ENCODE measurements around the gene DPF3.

DPF3 gene

DNA sequence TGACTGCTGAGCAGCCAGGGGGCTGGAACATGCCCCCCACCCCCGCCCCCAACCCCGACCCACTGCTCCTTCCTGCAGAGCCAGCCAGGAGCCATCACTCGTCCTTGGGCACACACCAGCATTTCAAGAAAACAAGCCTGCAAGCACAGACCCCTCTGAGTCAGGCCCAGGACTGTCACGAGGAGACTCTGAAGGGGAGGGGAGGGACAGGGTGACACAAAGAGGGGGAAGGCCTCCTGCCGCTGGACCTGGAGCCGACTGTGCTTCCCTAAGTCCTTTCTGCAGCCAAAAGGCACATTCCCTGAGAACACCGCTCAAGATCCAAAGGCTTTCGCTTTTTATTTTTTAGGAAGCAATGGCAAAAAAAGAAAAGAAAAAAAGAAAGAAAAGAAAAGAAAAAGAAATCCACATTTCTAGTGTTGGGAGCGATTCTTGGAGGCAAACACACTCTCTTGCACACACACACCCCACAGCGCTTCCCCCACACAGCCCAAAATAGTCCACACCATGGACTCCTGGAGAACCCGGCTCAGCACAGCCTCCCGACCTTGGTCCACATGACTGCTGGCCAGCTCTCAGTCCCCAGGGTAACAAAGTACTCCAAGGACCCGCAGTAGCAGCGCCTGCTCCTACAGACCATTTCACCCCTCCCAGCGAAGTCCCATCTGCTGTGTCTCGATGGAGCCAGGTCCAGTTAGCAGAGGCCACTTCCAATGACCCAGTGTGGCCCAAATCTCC, 101.7 kb downstream of the DPF3 start:
- DNase-seq, result no peak

DNA sequence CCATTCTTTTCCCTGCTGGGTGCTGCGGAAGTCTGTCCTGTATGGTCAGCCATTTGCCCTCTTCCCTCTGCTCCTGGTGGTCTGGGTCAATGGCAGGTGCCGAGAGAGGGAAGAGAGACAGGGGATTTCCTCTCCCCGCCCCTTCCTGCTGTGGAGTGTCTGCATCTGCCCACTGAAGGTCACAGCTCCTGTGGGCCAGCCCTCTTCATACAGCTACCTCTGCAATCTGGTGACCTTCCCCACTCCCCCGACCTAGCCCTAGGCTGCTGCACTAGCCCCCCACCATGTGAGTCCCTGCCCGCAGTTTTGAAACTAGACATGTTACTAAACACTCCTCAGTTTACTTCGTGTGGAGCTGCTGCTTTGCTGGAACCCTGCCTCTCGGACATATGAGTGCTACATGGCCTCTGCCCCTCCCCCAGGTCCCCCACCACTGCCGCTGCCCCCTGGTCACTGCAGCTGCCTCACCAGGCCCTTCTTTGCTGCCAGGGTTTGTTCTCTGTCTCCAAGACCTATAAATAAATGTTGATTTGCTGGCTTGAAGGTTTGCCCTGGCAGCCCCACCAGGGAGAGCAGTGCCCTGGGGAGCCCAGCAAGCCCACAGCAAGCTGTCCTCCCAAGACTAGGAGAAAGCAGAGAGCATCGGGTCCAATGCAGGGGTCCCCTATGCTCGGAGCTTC, 102.9 kb downstream of the DPF3 start:
- no peak for DNase-seq

DNA sequence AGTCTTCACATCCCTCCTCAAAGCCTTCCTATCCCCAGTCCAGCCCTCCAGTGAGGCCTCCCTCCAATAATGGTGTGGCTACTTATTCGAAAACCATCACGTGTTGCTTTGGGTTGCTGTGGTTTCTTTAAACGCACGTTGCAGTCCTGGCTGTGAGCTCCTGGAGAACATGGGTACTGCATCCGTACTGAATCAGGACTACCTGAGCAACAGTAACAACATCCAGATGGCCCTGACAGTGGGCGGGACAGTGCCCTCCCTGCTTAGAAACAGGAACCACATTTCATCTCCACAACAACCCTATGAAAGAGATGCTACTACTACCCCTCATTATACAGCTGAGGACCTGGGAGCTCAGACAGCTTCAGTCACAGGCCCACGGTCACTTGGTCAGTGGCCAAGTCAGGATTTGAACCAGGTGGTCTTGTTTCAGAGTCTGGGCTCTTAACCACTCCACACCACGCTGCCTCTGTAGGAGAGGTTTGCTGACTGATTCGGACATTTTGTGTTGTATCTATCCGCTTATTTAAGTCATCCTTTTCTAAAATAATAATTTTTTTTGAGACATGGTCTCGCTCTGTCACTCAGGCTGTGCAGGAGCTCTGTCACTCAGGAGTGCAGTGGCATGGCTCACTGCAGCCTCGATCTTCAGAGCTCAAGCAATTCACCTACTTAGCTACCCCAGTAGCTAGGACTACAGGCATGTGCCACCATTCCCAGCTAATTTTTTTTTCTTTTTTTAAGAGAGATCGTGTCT, 104.8 kb downstream of the DPF3 start:
- no peak for DNase-seq

DNA sequence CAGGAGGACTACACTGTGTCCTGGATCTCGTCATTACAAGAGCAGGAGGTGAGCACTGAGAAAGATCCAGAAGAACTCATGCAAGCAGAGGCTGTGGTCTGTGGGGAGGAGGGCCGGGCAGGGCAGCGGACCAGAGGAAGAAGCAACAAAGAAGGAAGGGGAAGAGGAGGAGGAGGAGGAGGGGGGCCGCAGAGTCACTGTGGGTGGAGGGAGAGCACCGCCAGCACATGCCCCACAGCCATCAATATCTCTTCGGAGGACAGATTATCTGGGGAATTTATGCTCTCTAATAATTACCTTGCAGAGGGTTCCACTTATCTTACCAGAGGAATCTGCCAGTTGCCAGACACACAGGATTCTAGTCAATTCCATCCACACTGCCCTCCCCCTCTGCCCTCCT, 105.6 kb downstream of the DPF3 start:
- DNase-seq, result no peak

DNA sequence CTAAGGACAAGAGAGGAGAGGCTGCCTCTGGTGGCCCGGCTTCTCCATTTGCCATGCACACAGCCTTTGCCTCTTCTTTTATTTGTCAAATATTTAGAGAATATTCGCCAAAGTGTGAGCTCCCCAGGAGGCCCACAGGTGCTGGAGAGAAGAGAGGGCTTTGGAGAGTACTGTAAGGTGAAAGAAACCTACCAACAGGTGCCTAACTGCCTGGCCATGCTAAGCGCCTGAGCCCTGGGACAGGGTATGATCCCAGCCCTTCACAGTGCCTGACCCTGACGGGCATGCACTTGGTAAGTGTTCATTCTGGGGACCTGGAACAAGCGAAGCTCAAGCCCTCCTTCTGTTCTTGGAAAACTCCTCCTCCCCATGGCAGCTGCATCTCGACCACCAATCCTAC, 106.1 kb downstream of the DPF3 start:
- DNase-seq, result no peak

DNA sequence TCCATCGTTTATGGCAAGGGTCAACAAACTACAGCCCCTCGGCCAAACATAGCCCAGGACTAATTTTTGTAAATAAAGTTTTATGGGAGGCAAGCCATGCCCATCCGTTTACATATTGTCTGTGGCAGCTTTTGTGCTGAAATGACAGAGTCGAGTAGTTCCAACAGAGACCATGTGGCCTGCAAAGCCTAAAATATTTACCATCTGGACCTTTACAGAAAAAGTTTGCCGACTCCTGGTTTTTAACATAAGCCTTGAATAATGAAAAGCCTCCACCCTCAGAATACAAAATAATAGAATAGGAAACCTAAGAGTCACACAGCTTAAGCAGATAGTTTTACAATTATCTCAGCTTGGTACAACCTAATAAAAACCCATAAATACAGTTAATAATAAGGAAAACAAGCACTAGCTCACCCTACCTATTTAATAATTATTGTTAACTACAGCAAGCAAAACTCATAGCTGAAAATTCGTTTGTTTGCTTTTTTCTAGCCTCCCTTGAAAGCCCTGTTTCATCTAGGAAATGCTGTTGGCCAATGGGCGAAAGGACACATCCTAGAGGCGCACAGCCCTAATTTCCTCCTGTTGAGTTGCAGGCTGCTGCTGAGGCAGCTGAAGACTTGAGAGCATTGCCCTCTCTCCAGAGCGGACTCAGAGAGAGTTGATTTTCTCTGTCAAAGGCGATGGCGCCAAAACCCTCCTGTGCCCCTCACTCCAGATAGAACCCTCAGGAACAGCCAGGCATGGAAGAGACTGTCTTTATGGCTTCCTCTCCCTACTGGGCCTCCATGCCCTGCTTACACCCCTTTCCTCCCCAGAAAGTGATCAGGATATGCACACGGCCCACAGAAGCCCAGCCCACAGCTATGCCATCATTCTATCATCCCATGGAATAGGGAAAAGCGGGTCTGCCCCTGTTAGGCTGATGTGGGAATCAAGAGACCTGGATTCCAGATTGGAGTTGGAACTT, 107.2 kb downstream of the DPF3 start:
- DNase-seq, result no peak

DNA sequence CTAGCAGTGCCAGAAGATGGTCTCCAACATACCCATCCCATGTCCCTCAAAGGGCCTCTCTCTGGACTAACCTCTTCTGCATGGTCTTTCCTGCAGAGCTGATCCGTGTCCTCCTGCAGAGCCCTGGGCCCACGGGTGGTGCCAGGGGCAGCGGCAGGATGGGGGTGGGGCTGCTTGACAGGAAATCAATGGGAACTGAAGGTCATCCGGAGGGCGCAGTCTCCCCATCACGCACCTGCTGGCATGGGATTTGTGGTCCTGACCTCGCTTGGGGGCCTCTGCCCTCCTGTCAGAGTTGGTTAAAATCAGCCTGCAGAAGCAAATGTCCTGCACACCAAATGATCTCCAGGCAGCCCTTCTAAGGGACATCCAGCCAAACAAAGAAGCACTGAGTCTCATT, 110.2 kb downstream of the DPF3 start:
- DNase-seq, result no peak

DNA sequence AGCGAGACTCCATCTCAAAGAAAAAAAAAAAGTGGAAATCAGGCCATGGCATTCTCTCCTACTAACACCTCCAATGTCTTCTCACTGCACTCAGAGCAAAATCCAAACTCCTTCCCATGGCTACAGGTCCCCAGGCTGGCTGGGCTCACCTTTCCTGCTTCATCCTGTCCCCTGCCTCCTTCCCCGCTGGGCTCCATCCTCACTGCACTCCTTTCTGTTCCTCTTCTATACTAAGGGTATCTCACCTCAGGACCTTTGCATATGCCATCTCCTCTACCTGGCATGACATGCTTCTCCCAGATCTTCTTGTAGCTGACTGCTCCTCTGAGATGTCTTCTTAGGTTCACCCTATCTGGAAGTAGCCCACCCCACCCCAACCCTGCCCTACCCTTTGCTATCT, 111.1 kb downstream of the DPF3 start:
- DNase-seq, result no peak

DNA sequence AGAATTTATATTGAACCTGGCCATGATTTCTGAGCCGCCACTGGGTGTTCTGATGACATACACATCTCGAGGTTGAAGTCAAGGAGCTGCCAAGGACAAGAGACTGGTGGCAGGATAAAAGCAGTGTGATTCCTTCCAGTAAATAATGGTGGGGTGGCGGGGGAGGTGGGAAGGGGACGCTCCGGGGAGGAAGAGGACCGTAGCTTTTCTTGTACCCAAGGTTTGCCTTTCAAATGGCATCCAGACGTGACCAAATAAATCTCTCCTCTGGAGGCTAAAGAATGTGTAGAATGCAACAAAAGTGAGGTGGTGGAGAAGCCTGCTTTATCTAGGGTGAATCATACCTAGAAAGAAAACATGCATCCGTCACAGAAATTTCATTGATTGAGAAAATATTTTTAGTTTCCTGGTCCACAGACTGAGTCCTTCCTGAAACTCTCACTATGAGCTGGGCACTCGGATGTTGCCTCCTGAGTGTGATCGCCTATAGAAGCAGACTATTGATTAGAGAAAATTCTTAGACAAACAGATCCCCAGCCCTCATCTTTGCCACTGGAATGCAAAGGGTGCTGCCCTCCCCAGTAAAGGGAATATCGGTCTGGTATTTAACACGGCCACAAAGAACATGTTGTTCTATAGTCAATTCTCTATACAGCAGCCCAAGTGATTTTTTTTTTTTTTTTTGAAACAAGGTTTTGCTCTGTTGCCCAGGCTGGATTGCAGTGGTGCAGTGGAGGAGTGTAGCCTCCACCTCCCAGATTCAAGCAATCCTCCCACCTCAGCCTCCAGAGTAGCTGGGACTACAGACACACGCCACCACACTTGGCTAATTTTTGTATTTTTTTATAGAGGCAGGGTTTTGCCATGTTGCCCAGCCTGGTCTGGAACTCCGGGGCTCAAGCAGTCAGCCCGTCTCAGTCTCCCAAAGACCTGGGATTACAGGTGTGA, 112.1 kb downstream of the DPF3 start:
- DNase-seq, result no peak

DNA sequence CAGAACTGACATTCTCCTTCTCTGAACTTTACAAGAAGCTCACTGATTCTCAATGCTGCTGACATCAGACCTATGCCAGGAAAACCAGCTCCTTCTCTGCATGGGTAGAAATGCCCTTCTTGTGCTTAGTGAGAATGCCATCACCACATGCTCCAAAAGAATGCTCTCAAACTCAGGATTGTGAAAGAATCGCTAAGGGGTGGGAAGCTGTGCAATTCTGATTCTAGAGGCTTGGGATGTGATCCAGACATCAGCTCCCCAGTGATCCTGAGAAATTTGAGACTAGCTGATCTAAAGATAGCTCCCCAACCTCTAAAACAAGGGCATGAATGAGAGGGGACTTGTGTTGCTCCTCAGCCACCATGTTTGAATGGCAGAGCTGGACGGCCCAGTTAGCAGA, 113.2 kb downstream of the DPF3 start:
- no peak for DNase-seq

DNA sequence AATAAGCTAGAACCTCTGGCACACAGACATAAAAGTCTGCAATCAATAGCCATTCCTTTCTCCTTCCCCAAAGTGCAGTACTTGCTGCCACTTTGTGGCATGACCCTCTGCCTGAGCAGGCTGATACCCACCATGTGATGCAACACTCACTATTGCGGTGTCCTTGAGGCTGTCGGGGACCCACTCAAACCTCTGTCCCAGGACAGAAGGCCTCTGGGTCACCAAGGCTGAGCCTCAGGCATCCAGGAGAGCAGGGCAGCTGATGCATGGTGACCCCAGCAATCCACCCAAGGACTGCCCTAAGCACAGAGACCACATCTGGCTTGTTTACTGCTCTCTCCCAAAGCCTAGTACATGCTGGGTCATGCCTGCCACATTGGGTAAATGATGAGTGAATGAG, 114.2 kb downstream of the DPF3 start:
- no peak for DNase-seq

DNA sequence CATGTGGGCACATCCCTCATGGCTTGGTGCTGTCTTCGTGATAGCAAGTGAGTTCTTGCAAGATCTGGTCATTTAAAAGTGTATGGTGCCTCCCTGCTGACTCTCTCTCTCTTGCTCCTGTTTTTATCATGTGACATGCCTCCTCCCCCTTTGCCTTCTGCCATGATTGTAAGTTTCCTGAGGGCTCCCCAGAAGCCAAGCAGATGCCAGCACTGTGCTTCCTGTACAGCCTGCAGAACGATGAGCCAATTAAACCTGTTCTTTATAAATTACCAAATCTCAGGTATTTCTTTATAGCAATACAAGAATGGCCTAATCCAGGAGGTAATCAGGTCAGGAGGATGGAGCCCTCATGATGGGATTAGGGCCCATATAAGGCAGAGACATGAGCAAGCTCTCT, 116.3 kb downstream of the DPF3 start:
- no peak for DNase-seq

DNA sequence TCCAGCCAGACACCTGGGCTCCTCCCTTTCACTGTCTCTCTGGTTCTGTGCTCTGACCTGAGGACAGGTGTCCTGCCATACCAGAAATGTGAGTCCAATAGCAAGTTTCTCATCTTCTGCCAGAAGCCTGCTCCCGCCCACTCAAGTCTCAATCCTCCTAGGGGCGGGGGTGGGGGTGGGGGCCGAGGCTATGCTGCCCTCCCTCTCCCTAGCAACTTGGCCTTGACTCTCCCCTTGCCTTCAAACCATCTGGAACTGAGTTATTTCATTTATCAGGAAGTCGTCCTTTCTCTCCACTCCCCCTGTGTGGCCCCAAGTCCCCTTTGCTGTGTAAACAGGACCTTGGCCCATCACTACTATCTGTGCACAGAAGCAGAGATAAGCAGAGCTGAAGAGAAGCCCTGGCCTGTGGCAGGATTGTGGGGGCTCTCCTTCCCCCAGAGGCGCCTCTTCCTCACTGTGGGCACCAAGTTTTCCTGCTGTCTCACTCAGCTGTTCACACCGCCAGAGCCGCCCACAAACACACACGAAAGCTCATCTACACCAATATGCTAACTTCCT, 117.1 kb downstream of the DPF3 start:
- no peak for DNase-seq

DNA sequence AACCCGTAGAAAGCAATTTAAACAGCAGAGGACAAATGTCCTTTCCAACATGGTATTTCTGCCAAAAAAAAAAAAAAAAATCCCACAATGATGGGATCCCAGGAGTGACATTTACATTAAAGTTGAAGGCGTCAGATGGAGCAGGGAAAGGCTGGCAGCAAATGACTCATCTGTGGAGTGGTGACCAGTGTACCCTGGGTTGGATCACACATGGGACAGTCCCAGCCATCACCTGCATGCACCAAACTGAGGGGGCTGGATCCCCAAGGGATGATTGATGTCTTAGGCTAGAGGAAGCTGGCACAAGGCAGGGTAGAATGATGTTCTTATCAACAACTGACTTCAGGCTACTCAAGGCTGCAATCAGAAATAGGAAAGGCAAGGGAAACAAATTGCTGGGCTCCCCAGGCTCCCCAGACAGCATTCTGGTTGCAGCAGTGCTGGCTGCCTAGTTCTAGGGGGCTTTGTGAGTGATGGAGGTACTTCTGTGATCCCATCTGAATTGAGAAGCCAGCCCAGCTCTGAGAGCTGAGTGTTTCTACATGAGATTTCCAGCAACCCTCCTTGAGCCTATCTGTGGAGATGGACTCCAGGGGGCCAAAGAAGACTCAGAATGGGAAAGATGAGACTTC, 117.9 kb downstream of the DPF3 start:
- no peak for DNase-seq

DNA sequence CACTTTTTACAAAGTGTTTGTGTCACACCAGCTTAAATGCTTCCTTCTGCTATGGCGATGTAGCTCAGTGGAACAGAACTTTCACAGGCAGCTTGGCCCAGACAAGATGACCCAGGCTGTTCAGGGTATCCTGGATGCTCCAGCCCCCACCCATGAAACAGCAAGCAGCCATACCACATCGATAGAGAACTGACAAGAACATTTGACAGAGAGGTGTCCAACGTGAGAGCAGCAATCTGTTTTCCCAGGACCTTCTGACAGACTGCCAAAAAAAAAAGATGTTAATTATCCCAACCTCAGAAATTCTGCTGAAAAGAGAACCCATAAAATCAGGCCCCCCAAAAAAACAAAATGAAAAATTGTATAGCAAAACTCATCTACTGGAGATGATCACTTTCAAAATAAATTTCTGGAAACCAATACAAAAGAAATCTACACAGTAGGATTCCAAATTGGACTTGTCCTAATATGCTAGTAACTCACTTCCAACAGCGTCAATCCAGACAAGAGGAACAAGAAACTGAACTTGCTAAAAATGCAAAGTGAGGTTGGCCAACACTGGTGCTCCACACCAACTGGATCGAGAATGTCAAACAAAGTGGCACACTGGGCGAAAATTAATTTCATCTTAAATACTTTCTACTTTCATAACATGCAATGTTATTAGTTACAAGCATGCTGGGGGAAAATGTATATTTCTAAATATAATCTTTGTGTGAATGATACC, 118.8 kb downstream of the DPF3 start:
- DNase-seq, result no peak

DNA sequence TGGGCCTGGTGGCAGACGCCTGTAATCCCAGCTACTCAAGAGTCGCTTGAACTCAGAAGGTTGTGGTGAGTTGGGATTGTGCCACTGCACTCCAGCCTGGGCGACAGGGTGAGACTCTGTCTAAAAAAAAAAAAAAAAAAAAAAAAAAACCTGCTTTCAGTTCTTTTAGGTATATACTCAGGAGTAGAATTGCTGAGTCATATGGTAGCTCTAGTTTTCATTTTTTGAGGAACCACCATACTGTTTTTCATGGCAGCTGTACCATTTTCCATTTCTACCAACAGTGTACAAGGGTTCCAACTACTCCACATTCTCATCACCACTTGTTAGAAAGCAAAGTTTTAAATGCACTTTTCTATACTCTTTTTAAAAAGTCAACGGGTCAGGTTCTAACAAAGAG, 119.8 kb downstream of the DPF3 start:
- no peak for DNase-seq

DNA sequence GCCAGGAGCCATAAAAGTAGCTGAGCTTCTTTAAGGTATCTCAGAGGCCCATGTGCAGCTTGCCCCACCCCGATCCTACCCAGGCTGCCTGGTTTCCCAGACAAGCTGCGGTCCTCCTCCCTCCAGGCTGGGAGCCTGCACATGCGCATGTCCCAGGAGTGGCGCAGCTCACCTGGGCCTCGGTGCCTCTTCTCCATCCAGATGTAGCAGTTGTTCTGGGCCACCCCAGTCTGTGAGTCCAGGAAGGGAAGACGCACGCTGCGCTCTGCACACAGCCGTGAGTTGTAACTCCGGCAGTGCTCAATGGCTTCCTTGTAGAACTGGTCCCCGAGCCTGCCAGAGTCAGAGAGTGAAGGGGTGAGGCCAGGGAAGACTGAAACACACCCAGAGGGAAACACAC, 122.3 kb downstream of the DPF3 start:
- DNase-seq, result no peak

DNA sequence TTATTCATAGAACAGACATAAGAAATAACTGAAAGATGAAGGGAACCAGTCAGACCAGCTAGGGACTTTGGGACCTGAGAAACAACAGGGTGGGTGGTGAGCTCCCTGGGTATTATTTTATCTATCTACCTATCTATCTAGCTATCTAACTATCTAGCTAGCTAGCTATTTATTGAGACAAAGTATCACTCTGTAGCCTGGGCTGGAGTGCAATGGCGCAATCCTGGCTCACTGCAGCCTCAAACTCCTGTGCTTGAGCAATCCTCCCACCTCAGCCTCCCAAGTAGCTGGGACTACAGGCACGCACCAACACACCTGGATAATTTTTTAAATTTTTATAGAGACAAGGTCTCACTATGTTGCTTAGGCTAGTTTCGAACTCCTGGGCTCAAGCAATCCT, 127.6 kb downstream of the DPF3 start:
- DNase-seq, result no peak

DNA sequence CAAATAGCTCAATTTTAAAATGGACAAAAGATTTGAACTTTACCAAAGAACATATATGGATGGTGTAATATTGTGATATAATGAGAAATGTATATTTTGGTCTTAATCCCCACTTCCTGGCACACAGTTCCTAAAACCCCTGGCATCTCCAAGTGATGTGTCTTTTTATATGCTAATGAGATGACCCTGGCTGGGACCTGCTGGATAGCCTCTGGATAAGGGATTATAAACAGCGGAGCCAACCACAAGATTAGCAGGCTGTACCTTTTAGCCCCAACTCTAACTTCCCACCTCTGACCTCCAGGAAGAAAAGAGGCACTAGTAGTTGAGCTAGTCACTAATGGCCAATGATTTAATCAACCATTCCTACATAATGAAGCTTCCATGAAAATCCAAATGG, 130.0 kb downstream of the DPF3 start:
- DNase-seq, result no peak

DNA sequence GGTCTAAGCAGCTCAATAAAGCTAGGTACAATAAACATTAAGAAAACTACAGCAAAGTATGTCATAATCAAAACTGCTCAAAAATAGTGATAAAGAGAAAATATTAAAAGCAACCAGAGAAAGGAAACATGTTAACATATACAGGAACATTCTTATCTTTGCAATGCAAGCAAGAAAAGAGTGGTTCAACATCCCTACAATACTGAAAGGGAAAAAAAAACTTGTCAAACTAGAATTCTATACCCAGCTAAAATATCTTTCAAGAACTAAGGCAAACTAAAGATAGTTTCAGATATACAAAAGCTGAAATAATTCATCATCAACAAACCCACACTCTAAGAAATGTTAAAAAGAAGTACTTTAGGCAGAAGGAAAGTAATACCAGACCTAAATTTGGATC, 134.2 kb downstream of the DPF3 start:
- no peak for DNase-seq
